Measurements from ENCODE around the gene BCLAF3. TPM values are rescaled to one million over a fixed set of nuclear protein-coding genes. Genes with fewer than 3 reads are reported as not detected.
A peak's percentile ranks its signal among the peaks of the same experiment; 100 is the strongest.

Gene BCLAF3
- total and polyA plus RNA-seq, 2 of the 13 experiments (the other 11 are each of a cell fraction or from before 2014, with no cell fraction given), result 1.5 to 2.7 TPM

DNA sequence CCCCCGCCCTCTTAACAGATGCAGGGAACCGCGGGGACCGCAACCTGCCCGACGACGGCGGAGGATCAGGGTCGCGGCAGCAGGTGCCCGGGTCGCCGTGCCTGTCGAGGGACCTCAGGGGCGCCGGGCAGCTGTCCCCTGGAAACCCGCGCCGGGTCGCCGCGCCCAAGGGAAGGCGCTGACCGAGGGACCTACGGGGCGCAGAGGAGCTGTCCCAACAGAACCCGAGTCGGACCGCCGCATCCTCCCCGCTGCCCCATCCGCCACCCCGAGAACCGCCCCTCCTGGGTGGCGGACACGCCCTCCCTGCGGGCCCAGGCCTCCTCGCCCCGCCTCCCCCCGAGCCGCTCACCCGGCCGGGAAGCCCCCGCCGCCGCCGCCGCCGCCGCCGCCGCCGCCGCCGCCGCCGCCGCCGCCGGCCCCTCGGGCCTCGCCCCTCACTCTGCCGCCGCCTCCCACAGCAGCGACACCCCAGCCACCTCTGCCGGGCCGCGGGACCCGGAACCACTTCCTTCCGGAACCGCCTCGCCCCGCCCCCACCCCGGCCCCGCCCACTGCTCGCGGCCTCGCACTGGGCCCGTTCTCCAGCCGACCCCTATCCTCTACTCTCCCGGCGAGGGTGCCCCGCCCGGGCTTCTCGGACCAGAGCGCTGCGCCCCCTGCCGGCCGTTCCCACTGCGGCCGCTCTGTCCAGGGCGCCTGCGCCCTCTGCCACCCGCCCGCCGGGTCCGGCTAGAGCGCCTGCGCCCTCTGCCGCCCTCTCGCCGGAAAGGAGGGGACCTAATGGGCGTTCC lies at the start of gene BCLAF3 (continued):
- TF ChIP-seq ZNF570 (CRISPR knock-in tag; IDR thresholded peaks at IDR 0.05; ENCODE audit: borderline replicate concordance) (no peak), ZNF598 (CRISPR knock-in tag; IDR thresholded peaks at IDR 0.05; ENCODE audit: borderline replicate concordance) (no peak), ASH2L (IDR thresholded peaks at IDR 0.05; ENCODE audit: insufficient read length, low read depth, low read length) (peak; percentile 52), SAP130 (CRISPR knock-in tag; IDR thresholded peaks at IDR 0.05; ENCODE audit: low read depth) (peak; percentile 25; the same call in 1 of the 2 replicates), SPEN (CRISPR knock-in tag; IDR thresholded peaks at IDR 0.05; ENCODE audit: low read depth) (0 out of 2 replicates have a peak, but pooled peaks have one; percentile 15), NR2C2 (CRISPR knock-in tag; IDR thresholded peaks at IDR 0.05; ENCODE audit: borderline replicate concordance) (peak; percentile 72), MAZ (IDR thresholded peaks at IDR 0.05; ENCODE audit: borderline replicate concordance, low read depth, low read length) (peak; percentile 91), MAZ (CRISPR knock-in tag; IDR thresholded peaks at IDR 0.05; ENCODE audit: low read depth) (peak; percentile 84), SP1 (IDR thresholded peaks at IDR 0.05) (no peak), SP1 (CRISPR knock-in tag; IDR thresholded peaks at IDR 0.05) (0 out of 2 replicates have a peak, but pooled peaks have one; percentile 28), ZNF121 (CRISPR knock-in tag; IDR thresholded peaks at IDR 0.05) (peak; percentile 51), ZMAT5 (CRISPR knock-in tag; IDR thresholded peaks at IDR 0.05; ENCODE audit: borderline replicate concordance, low read depth) (no peak)
- TF ChIP-seq, protein P1, sequence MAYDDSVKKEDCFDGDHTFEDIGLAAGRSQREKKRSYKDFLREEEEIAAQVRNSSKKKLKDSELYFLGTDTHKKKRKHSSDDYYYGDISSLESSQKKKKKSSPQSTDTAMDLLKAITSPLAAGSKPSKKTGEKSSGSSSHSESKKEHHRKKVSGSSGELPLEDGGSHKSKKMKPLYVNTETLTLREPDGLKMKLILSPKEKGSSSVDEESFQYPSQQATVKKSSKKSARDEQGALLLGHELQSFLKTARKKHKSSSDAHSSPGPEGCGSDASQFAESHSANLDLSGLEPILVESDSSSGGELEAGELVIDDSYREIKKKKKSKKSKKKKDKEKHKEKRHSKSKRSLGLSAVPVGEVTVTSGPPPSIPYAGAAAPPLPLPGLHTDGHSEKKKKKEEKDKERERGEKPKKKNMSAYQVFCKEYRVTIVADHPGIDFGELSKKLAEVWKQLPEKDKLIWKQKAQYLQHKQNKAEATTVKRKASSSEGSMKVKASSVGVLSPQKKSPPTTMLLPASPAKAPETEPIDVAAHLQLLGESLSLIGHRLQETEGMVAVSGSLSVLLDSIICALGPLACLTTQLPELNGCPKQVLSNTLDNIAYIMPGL (CRISPR knock-in tag; IDR thresholded peaks at IDR 0.05; ENCODE audit: borderline replicate concordance in 1 of 2, low read depth in 1 of 2), result peak in 1 of 2 experiments; percentile 36; a peak in 2 of 4 replicates
- TF ChIP-seq, protein P2, sequence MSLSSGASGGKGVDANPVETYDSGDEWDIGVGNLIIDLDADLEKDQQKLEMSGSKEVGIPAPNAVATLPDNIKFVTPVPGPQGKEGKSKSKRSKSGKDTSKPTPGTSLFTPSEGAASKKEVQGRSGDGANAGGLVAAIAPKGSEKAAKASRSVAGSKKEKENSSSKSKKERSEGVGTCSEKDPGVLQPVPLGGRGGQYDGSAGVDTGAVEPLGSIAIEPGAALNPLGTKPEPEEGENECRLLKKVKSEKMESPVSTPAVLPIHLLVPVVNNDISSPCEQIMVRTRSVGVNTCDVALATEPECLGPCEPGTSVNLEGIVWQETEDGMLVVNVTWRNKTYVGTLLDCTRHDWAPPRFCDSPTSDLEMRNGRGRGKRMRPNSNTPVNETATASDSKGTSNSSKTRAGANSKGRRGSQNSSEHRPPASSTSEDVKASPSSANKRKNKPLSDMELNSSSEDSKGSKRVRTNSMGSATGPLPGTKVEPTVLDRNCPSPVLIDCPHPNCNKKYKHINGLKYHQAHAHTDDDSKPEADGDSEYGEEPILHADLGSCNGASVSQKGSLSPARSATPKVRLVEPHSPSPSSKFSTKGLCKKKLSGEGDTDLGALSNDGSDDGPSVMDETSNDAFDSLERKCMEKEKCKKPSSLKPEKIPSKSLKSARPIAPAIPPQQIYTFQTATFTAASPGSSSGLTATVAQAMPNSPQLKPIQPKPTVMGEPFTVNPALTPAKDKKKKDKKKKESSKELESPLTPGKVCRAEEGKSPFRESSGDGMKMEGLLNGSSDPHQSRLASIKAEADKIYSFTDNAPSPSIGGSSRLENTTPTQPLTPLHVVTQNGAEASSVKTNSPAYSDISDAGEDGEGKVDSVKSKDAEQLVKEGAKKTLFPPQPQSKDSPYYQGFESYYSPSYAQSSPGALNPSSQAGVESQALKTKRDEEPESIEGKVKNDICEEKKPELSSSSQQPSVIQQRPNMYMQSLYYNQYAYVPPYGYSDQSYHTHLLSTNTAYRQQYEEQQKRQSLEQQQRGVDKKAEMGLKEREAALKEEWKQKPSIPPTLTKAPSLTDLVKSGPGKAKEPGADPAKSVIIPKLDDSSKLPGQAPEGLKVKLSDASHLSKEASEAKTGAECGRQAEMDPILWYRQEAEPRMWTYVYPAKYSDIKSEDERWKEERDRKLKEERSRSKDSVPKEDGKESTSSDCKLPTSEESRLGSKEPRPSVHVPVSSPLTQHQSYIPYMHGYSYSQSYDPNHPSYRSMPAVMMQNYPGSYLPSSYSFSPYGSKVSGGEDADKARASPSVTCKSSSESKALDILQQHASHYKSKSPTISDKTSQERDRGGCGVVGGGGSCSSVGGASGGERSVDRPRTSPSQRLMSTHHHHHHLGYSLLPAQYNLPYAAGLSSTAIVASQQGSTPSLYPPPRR (CRISPR knock-in tag; IDR thresholded peaks at IDR 0.05; ENCODE audit: borderline replicate concordance), result no peak
